ENCODE measurements around the gene MCU. TPM values are rescaled to one million over a fixed set of nuclear protein-coding genes. Genes with fewer than 3 reads are reported as not detected.

MCU gene
- total RNA-seq, 1 experiment from 2014 or later, result 37.2 TPM

- Mint-ChIP-seq H3K4me1 (peaks cover 14% of the 10 kb centered on the region), H3K4me3 (no peak overlapping the region), H3K9me3 (peaks cover 19% of the 10 kb centered on the region), H3K36me3 (peaks cover 15% of the 10 kb centered on the region), H3K27me3 (ENCODE audit: low read depth) (no peaks in the 10 kb centered on the region), H3K27ac (no peak overlapping the region)
- POLR2A ChIA-PET, result no interaction called here
- no peak for TF ChIP-seq GTF2I (CRISPR knock-in tag; conservative IDR thresholded peaks at IDR 0.05)
- TF ChIP-seq ATF2 (CRISPR knock-in tag; IDR thresholded peaks at IDR 0.05; ENCODE audit: borderline replicate concordance, low read depth), result no peak
- no peak for TF ChIP-seq KAT7 (CRISPR knock-in tag; IDR thresholded peaks at IDR 0.05; ENCODE audit: borderline replicate concordance)
- no peak for TF ChIP-seq ETV6 (CRISPR knock-in tag; IDR thresholded peaks at IDR 0.05)
- TF ChIP-seq SP1 (CRISPR knock-in tag; conservative IDR thresholded peaks at IDR 0.05), result no peak
- TF ChIP-seq, protein P1, sequence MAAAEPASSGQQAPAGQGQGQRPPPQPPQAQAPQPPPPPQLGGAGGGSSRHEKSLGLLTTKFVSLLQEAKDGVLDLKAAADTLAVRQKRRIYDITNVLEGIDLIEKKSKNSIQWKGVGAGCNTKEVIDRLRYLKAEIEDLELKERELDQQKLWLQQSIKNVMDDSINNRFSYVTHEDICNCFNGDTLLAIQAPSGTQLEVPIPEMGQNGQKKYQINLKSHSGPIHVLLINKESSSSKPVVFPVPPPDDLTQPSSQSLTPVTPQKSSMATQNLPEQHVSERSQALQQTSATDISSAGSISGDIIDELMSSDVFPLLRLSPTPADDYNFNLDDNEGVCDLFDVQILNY (CRISPR knock-in tag; IDR thresholded peaks at IDR 0.05), result no peak
- TF ChIP-seq, protein P2, sequence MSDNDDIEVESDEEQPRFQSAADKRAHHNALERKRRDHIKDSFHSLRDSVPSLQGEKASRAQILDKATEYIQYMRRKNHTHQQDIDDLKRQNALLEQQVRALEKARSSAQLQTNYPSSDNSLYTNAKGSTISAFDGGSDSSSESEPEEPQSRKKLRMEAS (CRISPR knock-in tag; IDR thresholded peaks at IDR 0.05), result no peak
- no peak for TF ChIP-seq NFYB (CRISPR knock-in tag; conservative IDR thresholded peaks at IDR 0.05; ENCODE audit: low read depth)
- no peak for TF ChIP-seq E2F4 (CRISPR knock-in tag; IDR thresholded peaks at IDR 0.05; ENCODE audit: borderline replicate concordance, low read depth)
- TF ChIP-seq ELF4 (CRISPR knock-in tag; IDR thresholded peaks at IDR 0.05; ENCODE audit: low read depth), result no peak
- no peak for TF ChIP-seq TEAD4 (CRISPR knock-in tag; IDR thresholded peaks at IDR 0.05)
- no peak for DNase-seq (ENCODE audit: low spot score)
- CTCF ChIA-PET, result no interaction called here
- ATAC-seq, result no peak
These were observed 129.7 kb downstream of the MCU start for GRCh38 chr10:72821606-72822005.

DNA sequence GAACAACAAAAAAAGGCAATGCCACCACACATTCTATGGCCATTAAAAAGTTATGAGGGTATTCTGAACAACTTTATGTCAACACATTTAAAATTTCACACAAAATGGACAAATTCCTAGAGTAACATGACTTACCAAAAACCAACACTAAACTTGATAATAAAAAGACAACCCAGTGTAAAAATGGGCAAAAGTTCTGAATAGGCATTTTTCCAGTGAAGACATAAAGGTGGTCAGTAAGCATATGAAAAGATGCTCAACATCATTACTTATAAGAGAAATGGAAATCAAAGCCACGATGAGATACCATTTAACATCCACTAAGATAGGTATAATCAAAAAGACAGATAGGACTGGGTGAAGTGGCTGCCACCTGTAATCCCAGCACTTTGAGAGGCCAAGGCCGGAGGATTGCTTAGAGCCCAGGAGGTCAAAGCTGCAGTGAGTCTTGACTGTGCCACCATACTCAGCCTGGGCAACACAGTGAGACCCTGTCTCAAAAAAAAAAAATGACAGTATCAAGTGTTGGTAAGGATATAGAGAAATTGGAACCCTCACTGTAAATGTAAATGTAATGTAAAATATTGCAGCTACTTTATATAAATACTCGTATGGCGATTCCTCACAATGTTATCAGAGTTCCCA, 130.5 kb downstream of the MCU start:
- ChIA-PET CTCF (interaction anchor here (1.3 kb wide), 1 partner anchor 396 kb away, joined by 3 read pairs; no protein-coding TSS in a partner anchor), POLR2A (no interaction called here)
- peaks cover 15% of the 10 kb centered on the region for H3K36me3 Mint-ChIP-seq
- TF ChIP-seq, protein P1 (CRISPR knock-in tag; IDR thresholded peaks at IDR 0.05), result no peak
- TF ChIP-seq ZNF121 (CRISPR knock-in tag; IDR thresholded peaks at IDR 0.05) (peak; percentile 55; the same call in 1 of the 2 replicates), HMGA2 (CRISPR knock-in tag; IDR thresholded peaks at IDR 0.05) (no peak), FOXJ3 (CRISPR knock-in tag; IDR thresholded peaks at IDR 0.05; ENCODE audit: borderline replicate concordance) (no peak)
- ATAC-seq, result no peak
- peaks cover 19% of the 10 kb centered on the region for H3K9me3 Mint-ChIP-seq
- H3K27ac Mint-ChIP-seq, result no peak overlapping the region
- peaks cover 14% of the 10 kb centered on the region for H3K4me1 Mint-ChIP-seq
- H3K4me3 Mint-ChIP-seq, result no peak overlapping the region
- DNase-seq (ENCODE audit: low spot score), result no peak
- H3K27me3 Mint-ChIP-seq (ENCODE audit: low read depth), result no peaks in the 10 kb centered on the region

DNA sequence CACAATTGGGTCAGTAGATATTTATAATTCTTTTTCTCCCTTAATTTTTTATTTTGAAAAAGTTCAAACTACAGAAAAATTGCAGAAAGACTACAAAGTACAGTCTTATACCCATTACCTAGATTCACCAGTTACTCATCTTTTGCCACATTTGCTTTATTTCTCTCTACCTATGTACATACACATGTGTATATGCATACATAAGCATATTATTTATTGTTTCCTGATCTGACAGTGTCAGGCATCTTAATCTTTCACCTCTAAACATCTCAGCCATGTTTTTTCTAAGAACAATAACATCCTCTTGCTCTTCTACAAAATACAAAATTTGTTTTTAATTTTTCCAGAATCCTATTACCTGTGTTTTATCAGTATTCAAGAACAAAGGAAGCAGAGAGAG, 133.2 kb downstream of the MCU start:
- Mint-ChIP-seq H3K4me3 (no peak overlapping the region), H3K9me3 (peaks cover 19% of the 10 kb centered on the region), H3K27me3 (ENCODE audit: low read depth) (no peaks in the 10 kb centered on the region), H3K36me3 (peaks cover 15% of the 10 kb centered on the region), H3K27ac (peak overlapping the region; percentile 75), H3K4me1 (peaks cover 33% of the 10 kb centered on the region)
- CTCF ChIA-PET, result no interaction called here
- POLR2A ChIA-PET, result no interaction called here
- ATAC-seq (no peak), DNase-seq (ENCODE audit: low spot score) (no peak)
- TF ChIP-seq USF1 (CRISPR knock-in tag; IDR thresholded peaks at IDR 0.05) (no peak), ELF4 (CRISPR knock-in tag; IDR thresholded peaks at IDR 0.05; ENCODE audit: low read depth) (no peak), FOXK1 (CRISPR knock-in tag; IDR thresholded peaks at IDR 0.05) (no peak), ATF1 (CRISPR knock-in tag; IDR thresholded peaks at IDR 0.05) (no peak), ETV6 (CRISPR knock-in tag; IDR thresholded peaks at IDR 0.05) (no peak), EMX1 (CRISPR knock-in tag; IDR thresholded peaks at IDR 0.05) (no peak), NFYB (CRISPR knock-in tag; conservative IDR thresholded peaks at IDR 0.05; ENCODE audit: low read depth) (no peak), KAT7 (CRISPR knock-in tag; IDR thresholded peaks at IDR 0.05; ENCODE audit: borderline replicate concordance) (no peak), AR (CRISPR knock-in tag; IDR thresholded peaks at IDR 0.05) (no peak)
- TF ChIP-seq, protein P3, sequence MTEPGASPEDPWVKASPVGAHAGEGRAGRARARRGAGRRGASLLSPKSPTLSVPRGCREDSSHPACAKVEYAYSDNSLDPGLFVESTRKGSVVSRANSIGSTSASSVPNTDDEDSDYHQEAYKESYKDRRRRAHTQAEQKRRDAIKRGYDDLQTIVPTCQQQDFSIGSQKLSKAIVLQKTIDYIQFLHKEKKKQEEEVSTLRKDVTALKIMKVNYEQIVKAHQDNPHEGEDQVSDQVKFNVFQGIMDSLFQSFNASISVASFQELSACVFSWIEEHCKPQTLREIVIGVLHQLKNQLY (CRISPR knock-in tag; IDR thresholded peaks at IDR 0.05), result no peak
